Smooth muscle cell of trachea (primary cell): ENCODE data around the gene DPPA5. TPM values are rescaled to one million over a fixed set of nuclear protein-coding genes. Genes with fewer than 3 reads are reported as not detected.

ENCODE experiments used
- total RNA-seq: library from RNA; depleted of rRNA; stranded (reverse); fragments of >200 nt; gene quantifications from 2 replicates; pipeline ENCODE4 v1.2.1, GENCODE V29; 2014

DPPA5 gene, protein sequence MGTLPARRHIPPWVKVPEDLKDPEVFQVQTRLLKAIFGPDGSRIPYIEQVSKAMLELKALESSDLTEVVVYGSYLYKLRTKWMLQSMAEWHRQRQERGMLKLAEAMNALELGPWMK
- total RNA-seq: not detected in 2 replicates

DNA sequence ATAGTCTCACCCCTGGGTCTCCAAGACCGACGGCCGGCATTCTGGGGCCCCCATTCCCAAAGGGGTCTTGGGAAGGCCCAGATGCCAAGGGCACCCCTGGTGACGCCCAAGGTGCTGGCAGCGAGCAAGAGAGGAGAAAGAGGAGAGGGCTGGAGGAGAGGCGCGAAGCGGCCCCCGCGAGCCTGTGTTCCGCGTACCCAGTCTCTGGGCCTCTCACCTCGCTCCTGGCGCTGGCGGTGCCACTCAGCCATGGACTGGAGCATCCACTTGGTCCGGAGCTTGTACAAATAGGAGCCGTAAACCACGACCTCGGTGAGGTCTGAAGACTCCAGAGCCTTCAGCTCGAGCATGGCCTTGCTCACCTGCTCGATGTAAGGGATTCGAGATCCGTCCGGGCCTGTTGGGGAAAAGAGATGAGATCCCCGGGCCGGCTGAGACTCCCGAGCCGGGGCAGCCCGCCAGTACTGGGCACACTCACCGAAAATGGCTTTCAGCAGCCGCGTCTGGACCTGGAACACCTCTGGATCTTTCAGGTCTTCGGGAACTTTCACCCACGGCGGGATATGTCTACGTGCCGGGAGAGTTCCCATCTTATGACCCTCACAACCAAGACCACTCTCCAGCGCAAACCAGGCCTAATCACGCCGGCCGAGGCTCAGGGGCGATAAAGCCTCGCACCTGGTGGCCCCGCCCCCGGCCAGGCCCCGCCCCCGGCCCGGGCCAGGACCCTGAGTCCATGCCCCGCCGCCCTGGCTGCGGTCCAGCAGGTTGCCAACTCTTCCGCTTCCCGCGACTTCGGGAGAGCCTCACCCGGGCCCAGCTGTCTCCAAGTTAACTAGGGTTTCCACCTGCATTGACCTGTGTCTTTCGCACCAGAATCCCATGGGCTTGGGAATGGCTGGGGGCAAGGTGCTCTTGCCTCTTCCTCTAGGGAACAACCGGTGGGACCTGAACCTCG lies at the start of gene DPPA5:
DPPA5 (minus strand) TSS at position 641 of the 958 bp plus-strand sequence; CDS start at position 590, 51 bp downstream.

DNA sequence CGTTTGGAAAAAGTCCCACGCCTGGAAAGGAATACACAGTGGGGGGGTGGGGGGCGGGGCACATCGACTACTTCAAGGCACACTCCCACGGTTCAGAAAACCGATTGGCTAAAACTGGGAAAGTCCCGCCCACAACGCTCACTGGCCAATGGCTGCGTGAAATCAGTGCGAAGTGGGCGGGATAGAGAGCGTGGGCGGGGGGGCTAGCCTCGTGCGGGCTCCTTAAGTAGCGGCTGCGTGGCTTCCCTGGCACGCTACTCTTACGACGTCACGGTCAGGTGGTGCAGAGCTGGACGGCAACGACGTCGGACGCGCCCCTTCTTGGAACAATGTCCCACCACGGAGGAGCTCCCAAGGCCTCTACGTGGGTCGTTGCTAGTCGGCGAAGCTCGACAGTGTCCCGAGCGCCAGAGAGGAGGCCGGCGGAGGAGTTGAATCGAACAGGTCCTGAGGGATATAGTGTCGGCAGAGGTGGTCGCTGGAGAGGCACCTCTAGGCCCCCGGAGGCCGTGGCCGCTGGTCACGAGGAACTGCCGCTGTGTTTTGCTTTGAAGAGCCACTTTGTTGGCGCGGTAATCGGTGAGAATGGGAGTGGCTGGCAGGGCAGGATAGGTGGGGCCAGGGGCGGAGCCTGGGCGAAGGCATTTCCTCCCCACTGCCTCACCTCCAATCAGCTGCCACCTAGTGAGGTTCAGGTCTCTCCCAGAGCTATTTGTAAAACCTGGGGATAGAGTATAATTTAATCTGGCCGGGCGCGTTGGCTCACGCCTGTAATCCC lies 40.7 kb upstream of the DPPA5 start, which contains the start of gene DDX43:
DDX43 (plus strand) TSS at position 252 of the 778 bp plus-strand sequence; CDS start at position 330, 78 bp downstream.

DNA sequence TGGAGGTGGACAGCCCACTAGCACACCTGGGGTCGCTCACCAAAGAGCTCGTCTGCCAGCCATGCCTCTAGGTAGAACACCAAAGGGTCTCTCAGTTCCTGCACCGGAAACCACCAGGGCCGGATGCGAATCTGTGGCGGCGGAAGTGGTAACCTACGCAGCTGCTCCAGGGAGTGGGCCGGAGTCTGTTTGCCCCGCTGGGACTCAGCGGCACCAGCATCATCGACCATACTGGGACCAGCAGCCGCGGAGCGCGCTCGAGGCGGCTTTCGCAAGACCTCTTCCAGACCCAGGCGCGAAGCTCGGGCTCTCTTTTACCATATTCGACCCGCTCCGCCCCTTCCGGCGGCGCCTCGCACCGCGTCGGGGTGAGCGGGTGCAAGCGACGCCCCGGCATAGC lies 15.5 kb upstream of the DPPA5 start, which contains the start of gene OOEP:
OOEP (minus strand) TSS at position 335 of the 400 bp plus-strand sequence; CDS start at position 230, 105 bp downstream.

DNA sequence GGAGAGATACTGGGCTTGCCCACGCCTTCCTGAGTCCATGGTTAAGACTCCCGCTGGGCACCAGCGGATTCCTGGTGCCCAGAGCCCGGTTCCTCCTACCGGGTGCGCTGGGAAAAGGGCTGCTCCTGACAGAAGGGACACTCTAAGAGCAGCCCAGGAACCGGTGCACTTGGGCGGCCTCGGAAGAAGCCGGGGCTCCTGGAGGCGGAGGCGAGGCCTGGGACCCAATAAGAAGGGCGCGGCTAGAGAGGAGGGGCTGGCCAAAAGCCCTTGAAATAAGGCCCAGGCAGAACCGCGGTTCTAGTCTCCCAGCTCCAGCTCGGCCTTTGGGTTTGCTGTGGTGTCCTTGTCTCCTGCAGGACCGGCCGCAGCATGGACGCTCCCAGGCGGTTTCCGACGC lies 8.3 kb upstream of the DPPA5 start, which contains the start of gene KHDC3L:
KHDC3L (plus strand) TSS at position 301 of the 400 bp plus-strand sequence; CDS start at position 373, 72 bp downstream.

Other genes starting within 250 kb of the DPPA5 start
- gene KHDC1L, start 128.8 kb downstream of the DPPA5 start, total RNA-seq: not detected in 2 replicates
- gene KHDC1, start 91.1 kb downstream of the DPPA5 start, total RNA-seq: 7.9 and 8.1 TPM in 2 replicates
- gene KHDC3L, start 8.4 kb upstream of the DPPA5 start, total RNA-seq: not detected in 2 replicates
- 0.29 TPM in 1 of 2 replicates, not detected in the other for gene OOEP, start 15.6 kb upstream of the DPPA5 start, total RNA-seq
- 0.33 and 1.6 TPM in 2 replicates for gene DDX43, start 40.6 kb upstream of the DPPA5 start, total RNA-seq
- gene CGAS, start 98.0 kb upstream of the DPPA5 start, total RNA-seq: 4.1 and 6.5 TPM in 2 replicates
- 34.6 and 36.4 TPM in 2 replicates for gene MTO1, start 107.5 kb upstream of the DPPA5 start, total RNA-seq
- gene EEF1A1, start 166.8 kb upstream of the DPPA5 start, total RNA-seq: 22,917 and 30,892 TPM in 2 replicates